HG02759 (cell line): Measurements from ENCODE around the gene PNMT.
"Not testable (repeated sequence)": the region's sequence is repeated elsewhere in the genome, so short reads cannot be mapped to it uniquely, and the experiment has no call there.

Experiments used
- ATAC-seq: cut with Tn5 transposase; IDR thresholded peaks from one replicate; pipeline ENCODE4 v1.9.1; 2021; ENCODE audit warnings: mild to moderate bottlenecking, moderate library complexity; ENCODE audit not compliant: unreplicated experiment

Gene PNMT

DNA sequence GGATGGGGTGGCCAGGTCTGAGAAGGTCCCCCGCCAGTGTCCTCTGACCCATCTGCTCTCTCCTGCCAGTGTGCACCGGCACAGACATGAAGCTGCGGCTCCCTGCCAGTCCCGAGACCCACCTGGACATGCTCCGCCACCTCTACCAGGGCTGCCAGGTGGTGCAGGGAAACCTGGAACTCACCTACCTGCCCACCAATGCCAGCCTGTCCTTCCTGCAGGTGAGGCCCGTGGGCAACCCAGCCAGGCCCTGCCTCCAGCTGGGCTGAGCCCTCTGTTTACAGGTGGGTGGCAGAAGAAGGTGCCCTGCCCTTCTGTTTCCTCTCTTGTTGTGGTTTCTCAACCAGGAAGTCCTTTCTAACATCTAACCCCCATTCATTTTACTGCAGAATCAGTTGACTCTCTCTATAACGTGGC lies 38.7 kb downstream of the PNMT start:
- no peak for ATAC-seq

DNA sequence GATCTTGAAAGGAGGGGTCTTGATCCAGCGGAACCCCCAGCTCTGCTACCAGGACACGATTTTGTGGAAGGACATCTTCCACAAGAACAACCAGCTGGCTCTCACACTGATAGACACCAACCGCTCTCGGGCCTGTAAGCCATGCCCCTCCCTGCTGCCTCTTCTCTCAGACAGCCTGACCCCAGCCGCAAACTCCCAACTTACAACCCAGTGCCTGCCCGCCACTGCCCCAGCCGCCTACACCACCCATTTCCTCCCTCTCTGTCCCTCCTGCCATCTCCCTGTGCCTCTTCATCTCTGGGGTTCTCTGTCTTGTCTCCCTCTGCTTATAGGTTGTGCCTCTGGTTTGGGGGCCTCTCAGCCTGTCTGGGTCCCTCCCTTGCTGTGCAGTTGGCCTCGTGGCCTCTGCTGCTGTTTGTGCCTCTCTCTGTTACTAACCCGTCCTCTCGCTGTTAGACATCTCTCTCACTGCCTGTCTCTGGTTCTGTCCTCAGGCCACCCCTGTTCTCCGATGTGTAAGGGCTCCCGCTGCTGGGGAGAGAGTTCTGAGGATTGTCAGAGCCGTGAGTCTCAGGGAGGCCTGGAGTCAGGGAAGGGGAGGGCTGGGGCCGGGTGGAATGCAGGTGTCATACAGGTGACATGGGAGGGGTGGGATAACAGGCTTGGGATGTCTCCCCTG lies 41.2 kb downstream of the PNMT start:
- ATAC-seq = no peak

DNA sequence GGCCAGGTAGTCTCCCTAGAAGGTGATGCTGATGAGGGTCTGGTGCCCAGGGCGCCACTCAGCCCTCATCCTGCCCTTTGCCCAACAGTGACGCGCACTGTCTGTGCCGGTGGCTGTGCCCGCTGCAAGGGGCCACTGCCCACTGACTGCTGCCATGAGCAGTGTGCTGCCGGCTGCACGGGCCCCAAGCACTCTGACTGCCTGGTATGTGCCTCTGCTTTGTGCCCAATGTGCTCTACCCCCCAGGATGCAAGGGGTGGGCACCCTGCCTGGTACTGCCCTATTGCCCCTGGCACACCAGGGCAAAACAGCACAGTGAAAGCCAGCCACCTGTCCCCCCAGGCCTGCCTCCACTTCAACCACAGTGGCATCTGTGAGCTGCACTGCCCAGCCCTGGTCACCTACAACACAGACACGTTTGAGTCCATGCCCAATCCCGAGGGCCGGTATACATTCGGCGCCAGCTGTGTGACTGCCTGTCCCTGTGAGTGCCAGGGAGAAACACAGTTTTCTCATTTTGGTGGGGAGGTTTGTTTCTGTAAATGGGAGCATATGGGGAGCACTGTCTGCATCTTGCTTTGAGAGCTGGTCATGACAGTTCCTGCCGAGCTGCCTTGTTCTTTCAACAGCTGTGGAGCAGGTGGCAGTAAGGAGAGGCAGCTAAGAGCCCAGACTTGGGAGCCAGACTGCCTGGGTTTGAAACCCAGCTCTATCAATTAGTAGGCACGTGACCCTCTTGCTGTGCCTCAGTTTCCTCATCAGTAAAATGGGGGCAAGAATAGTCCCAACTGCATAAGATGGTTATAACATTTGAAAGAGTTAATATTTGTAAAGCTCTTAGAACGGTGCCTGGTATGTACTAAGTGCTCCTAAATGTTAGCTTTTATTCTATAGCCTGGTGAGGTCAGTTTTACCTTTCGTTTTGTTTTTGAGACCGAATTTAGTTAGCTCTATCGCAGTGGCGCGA lies 42.0 kb downstream of the PNMT start:
- ATAC-seq = no peak

DNA sequence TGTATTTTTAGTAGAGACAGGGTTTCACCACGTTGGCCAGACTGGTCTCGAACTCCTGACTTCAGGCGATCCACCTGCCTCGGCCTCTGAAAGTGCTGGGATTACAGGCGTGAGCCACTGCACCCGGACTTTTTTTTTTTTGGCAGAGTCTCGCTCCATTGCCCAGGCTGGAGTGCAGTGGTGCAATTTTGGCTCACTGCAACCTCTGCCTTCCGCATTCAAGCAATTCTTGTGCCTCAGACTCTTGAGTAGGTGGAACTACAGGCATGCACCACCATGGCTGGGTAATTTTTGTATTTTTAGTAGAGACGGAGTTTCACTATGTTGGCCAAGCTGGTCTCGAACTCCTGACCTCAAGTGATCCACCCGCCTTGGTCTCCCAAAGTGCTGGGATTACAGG lies 42.8 kb downstream of the PNMT start:
- ATAC-seq = not testable (repeated sequence)

DNA sequence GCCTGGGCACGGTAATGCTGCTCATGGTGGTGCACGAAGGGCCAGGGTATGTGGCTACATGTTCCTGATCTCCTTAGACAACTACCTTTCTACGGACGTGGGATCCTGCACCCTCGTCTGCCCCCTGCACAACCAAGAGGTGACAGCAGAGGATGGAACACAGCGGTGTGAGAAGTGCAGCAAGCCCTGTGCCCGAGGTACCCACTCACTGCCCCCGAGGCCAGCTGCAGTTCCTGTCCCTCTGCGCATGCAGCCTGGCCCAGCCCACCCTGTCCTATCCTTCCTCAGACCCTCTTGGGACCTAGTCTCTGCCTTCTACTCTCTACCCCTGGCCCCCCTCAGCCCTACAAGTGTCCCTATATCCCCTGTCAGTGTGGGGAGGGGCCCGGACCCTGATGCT lies 43.6 kb downstream of the PNMT start:
- ATAC-seq = no peak

DNA sequence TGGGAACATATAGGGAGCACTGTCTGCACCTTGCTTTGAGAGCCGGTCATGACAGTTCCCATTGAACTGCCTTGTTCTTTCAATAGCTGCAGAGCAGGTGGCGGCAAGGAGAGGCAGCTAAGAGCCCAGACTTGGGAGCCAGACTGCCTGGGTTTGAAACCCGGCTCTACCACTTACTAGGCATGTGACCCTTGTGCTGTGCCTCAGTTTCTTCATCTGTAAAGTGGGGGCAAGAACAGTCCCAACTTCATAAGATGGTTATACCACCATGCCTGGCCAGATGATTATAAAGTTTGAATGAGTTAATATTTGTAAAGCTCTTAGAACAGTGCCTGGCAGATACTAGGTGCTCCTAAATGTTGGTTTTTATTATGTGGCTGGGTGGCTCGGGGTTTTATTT lies 46.0 kb downstream of the PNMT start:
- ATAC-seq = no peak

DNA sequence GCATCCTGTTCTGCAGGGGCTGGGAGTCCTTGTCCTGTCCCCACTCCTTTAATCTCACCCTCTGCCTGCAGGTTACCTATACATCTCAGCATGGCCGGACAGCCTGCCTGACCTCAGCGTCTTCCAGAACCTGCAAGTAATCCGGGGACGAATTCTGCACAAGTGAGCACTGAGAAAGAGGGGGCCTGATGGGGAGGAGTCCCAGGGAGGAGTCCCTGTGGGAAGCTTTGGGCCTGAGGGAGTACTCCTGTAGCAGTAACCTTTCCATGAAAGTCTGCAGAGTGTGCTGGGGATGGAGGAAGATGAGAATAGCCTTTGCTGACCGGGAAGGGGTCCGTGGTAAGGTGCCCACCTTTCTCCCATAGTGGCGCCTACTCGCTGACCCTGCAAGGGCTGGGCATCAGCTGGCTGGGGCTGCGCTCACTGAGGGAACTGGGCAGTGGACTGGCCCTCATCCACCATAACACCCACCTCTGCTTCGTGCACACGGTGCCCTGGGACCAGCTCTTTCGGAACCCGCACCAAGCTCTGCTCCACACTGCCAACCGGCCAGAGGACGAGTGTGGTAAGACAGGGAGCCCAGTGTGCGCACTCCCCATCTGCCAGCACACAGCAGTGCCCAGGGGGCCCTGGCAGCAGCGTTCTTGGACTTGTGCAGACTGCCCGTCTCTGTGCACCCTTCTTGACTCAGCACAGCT lies 47.3 kb downstream of the PNMT start:
- no peak for ATAC-seq

DNA sequence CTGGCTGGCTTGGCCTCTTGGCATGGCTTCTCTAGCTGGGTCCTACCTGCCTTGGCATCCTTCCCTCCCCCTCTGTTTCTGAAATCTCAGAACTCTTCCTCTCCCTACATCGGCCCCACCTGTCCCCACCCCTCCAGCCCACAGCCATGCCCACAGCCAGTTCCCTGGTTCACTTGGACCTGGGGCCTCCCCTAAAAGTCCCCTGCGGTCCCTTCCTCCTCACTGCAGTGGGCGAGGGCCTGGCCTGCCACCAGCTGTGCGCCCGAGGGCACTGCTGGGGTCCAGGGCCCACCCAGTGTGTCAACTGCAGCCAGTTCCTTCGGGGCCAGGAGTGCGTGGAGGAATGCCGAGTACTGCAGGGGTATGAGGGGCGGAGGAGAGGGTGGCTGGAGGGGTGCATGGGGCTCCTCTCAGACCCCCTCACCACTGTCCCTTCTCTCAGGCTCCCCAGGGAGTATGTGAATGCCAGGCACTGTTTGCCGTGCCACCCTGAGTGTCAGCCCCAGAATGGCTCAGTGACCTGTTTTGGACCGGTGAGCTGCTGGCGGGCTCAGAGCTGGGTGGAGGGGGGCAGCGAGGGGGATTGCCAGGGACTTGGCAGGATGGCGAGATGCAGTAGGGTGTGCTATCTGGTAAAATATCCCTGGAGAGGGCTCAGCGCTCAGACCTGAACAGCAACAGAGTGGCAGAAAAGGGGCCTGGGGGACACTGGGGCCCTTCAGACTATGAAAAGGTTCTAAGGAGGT lies 48.0 kb downstream of the PNMT start:
- no peak for ATAC-seq

DNA sequence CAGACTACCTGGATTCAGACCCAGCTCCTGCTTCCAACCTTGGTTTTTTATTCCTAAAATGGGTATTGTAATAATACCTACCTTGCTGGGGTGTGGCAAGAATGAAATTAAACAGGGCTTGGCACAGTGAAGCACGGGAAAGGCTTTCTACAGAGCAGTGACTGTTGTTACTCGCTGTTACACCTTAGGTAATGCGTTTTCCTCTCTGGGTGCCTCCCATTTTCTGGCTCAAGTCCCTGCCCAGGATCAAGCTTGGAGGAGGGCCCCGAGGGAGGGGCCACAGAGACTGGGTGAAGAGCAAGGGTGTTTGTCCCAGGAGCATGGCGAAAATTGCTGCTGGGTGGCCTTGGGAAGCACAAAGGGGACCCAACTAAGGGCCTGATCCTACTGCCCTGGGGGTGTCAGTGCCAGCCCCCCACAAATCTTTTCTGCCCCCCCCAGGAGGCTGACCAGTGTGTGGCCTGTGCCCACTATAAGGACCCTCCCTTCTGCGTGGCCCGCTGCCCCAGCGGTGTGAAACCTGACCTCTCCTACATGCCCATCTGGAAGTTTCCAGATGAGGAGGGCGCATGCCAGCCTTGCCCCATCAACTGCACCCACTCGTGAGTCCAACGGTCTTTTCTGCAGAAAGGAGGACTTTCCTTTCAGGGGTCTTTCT lies 48.8 kb downstream of the PNMT start:
- ATAC-seq = no peak

DNA sequence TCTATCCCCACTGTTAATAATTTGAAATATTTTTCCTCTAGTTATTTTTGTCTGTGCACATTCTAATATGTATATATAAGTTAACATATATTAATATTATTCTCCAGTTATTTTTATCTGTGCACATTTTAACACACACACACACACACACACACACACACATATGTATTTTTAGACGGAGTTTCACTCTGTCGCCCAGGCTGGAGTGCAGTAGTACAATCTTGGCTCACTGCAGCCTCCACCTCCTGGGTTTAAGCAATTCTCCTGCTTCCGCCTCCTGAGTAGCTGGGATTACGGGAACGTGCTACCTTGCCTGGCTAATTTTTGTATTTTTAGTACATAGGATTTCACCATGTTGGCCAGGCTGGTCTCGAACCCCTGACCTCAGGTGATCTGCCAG lies 49.4 kb downstream of the PNMT start:
- no peak for ATAC-seq

DNA sequence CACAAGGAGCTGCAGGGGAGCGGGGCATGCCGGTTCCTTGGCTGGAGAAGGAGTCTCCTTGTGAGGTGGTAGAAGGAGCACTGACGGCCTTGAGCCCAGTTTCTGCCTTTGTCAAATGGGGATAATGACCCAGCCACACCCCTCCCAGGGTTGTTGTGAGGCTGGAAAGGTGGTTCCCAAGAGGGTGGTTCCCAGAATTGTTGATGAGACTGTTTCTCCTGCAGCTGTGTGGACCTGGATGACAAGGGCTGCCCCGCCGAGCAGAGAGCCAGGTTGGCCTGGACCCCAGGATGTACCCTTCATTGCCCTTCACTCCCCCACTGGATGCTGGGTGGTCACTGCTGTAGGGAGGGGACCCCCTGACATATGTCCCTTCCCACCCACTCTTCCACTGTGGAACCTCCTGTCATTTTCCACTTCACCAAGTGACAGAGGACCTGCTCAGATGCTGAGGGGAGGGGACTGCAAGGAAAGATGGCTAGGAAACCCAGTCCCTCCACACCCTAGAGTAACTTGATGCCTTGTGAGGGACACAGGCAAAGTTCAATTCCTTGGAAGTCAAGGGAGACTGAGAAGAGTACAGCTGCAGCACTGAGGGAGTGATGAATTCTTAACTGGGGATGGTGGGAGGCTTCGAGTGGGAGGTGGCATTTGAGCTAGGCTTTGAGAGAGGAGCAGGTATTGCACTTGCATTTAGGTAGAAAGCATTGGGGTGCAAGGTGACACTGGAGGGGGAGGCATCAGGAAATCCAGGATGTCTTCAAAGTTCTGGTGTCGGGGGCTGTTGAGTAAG lies 51.5 kb downstream of the PNMT start:
- ATAC-seq = no peak
